ENCODE results near the gene AP1S3.

DNA sequence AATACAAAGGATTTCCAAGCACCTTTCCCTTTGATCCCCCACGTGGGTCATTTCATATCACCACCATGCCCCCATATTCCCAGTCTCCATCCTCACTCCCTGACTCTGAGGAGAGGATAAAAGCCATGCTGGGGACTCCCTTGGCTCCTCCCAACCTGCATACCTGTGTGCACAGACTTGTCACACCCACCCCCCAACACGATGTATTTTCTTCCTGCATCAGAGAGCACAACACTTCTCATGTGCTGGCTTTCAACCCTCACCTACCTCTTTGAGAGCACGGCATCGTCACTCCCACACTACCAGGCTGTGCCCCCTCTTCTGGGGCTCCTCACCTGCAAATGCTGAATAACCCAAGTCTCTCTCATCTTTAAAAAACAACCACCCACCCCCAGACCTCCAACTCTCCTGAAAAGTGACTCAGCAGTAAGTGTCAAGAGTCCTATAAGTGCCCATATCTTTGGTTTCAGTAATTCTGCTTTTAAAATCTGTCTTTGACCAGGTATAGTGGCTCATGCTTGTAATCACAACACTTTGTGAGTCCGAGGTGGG lies 53.1 kb downstream of the AP1S3 start:
- no peak for TF ChIP-seq PPARA (CRISPR knock-in tag; IDR thresholded peaks at IDR 0.05; ENCODE audit: borderline replicate concordance)
- TF ChIP-seq ZFP30 (CRISPR knock-in tag; IDR thresholded peaks at IDR 0.05): no peak
- TF ChIP-seq, protein P1, sequence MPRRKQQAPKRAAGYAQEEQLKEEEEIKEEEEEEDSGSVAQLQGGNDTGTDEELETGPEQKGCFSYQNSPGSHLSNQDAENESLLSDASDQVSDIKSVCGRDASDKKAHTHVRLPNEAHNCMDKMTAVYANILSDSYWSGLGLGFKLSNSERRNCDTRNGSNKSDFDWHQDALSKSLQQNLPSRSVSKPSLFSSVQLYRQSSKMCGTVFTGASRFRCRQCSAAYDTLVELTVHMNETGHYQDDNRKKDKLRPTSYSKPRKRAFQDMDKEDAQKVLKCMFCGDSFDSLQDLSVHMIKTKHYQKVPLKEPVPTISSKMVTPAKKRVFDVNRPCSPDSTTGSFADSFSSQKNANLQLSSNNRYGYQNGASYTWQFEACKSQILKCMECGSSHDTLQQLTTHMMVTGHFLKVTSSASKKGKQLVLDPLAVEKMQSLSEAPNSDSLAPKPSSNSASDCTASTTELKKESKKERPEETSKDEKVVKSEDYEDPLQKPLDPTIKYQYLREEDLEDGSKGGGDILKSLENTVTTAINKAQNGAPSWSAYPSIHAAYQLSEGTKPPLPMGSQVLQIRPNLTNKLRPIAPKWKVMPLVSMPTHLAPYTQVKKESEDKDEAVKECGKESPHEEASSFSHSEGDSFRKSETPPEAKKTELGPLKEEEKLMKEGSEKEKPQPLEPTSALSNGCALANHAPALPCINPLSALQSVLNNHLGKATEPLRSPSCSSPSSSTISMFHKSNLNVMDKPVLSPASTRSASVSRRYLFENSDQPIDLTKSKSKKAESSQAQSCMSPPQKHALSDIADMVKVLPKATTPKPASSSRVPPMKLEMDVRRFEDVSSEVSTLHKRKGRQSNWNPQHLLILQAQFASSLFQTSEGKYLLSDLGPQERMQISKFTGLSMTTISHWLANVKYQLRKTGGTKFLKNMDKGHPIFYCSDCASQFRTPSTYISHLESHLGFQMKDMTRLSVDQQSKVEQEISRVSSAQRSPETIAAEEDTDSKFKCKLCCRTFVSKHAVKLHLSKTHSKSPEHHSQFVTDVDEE (CRISPR knock-in tag; IDR thresholded peaks at IDR 0.05): no peak
- TF ChIP-seq, protein P2, sequence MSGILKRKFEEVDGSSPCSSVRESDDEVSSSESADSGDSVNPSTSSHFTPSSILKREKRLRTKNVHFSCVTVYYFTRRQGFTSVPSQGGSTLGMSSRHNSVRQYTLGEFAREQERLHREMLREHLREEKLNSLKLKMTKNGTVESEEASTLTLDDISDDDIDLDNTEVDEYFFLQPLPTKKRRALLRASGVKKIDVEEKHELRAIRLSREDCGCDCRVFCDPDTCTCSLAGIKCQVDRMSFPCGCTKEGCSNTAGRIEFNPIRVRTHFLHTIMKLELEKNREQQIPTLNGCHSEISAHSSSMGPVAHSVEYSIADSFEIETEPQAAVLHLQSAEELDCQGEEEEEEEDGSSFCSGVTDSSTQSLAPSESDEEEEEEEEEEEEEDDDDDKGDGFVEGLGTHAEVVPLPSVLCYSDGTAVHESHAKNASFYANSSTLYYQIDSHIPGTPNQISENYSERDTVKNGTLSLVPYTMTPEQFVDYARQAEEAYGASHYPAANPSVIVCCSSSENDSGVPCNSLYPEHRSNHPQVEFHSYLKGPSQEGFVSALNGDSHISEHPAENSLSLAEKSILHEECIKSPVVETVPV (CRISPR knock-in tag; IDR thresholded peaks at IDR 0.05): no peak
- TF ChIP-seq TCF4 (CRISPR knock-in tag; IDR thresholded peaks at IDR 0.05; ENCODE audit: borderline replicate concordance): no peak
- TF ChIP-seq, protein P3, sequence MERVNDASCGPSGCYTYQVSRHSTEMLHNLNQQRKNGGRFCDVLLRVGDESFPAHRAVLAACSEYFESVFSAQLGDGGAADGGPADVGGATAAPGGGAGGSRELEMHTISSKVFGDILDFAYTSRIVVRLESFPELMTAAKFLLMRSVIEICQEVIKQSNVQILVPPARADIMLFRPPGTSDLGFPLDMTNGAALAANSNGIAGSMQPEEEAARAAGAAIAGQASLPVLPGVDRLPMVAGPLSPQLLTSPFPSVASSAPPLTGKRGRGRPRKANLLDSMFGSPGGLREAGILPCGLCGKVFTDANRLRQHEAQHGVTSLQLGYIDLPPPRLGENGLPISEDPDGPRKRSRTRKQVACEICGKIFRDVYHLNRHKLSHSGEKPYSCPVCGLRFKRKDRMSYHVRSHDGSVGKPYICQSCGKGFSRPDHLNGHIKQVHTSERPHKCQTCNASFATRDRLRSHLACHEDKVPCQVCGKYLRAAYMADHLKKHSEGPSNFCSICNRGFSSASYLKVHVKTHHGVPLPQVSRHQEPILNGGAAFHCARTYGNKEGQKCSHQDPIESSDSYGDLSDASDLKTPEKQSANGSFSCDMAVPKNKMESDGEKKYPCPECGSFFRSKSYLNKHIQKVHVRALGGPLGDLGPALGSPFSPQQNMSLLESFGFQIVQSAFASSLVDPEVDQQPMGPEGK (CRISPR knock-in tag; IDR thresholded peaks at IDR 0.05; ENCODE audit: borderline replicate concordance): no peak
- TF ChIP-seq ZNF8 (CRISPR knock-in tag; IDR thresholded peaks at IDR 0.05): no peak
- TF ChIP-seq TOX (CRISPR knock-in tag; IDR thresholded peaks at IDR 0.05; ENCODE audit: borderline replicate concordance): no peak

Data from SK-N-SH treated with all-trans-retinoic acid at 6 μM for 48 hours (cell line).